SK-MEL-5 (cell line): ENCODE measurements around the gene POLR1A. TPM values are rescaled to one million over a fixed set of nuclear protein-coding genes. Genes with fewer than 3 reads are reported as not detected.
A peak's percentile ranks its signal among the peaks of the same experiment; 100 is the strongest.

Experiments
- DNase-seq: peaks from one replicate; pipeline ENCODE4 v3.0.0-alpha.2; 2016; ENCODE audit warnings: low read depth, low spot score
- in situ Hi-C: cut with HindIII; loops from 2 replicates; pipeline ENCODE4 v1.10.0; 2016; ENCODE audit warnings: low sequenced_read_pairs, high pct_unique_total_duplicates, low pct_unique_long_range_greater_than_20kb
- total RNA-seq: library from RNA; depleted of rRNA; stranded (reverse); fragments of >200 nt; shearing (Covaris generic); gene quantifications from 2 replicates; pipeline ENCODE4 v1.2.3, GENCODE V29; 2014

POLR1A gene
- total RNA-seq, 1 experiment from 2014 or later: 26.3 TPM

- in situ Hi-C loops: no loop called here
Measured at GRCh38 chr2:86048888-86049287, 56.8 kb downstream of the POLR1A start.

GRCh38 chr2:86048383-86048701 lies 57.3 kb downstream of the POLR1A start:
- in situ Hi-C loops: no loop called here
- no peak for DNase-seq

More at GRCh38 chr2:86048888-86049287, 56.8 kb downstream of the POLR1A start:
- DNase-seq: no peak

DNA sequence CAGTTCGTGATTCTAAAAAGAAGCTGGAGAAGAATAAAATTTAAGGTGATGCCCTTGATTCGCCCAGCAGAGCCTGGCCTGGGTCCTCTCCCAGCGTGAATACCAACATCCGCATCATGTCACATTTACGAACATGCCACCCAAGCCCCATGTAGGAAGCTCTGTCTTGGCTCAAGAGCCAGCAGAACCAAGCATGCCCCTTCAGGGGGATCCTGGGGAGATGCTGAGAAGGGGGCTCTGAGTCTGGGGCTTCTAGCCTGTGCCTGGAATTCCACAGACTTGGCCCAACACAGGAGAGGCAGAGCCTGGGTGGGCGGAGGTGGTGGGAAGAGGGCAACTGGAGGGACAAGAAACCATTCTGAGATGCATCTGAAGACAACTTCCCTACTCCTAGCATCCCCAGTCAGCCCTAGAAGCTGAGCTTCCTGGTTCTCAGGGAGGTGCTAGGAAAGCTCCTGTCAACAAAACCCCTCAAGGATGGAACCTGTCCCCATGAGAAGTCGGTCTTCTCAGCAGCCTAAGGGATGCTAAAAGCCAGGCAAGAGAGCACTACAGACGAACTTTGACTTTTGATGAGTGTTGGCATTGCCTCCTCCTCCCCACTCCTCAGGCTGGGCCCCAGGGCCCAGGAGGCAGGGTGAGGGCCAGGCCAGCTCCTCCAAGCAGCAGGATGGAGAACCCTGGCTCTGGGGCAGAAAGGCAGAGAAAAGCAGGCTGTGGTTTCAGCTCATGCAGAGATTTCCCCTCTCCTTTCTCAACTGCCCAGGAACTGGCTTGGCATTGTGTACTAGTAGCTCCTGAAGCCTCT lies 57.9 kb downstream of the POLR1A start:
- DNase-seq: no peak
- in situ Hi-C loops: no loop called here

DNA sequence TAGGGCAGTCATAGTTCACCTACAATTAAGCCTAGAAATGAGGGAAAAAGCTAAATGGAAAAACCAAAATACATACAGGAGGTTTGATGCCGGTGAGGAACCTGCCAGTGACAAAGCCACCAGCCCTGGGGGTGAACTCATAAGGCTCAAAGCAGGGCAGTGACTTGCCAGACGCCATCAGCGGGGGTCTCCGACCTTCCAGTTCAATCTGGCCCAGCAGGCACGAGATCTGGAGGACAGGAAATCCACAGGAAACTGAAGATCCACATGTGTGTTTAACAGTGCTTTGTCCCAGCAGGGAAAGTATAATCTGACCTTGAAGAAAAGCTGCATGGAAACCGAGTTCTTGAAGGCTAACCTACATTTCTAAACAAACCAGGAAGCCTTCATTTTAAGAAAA lies 60.1 kb downstream of the POLR1A start:
- no peak for DNase-seq
- in situ Hi-C loops: no loop called here

- no peak for DNase-seq
- in situ Hi-C loops: no loop called here
Measured at GRCh38 chr2:86044614-86045013, 61.1 kb downstream of the POLR1A start.

- in situ Hi-C loops: no loop called here
Measured at GRCh38 chr2:86044045-86044444, 61.6 kb downstream of the POLR1A start.

GRCh38 chr2:86042256-86043168 lies 63.2 kb downstream of the POLR1A start:
- no peak for DNase-seq
- in situ Hi-C loops: no loop called here

More at GRCh38 chr2:86044045-86044444, 61.6 kb downstream of the POLR1A start:
- DNase-seq: no peak

DNA sequence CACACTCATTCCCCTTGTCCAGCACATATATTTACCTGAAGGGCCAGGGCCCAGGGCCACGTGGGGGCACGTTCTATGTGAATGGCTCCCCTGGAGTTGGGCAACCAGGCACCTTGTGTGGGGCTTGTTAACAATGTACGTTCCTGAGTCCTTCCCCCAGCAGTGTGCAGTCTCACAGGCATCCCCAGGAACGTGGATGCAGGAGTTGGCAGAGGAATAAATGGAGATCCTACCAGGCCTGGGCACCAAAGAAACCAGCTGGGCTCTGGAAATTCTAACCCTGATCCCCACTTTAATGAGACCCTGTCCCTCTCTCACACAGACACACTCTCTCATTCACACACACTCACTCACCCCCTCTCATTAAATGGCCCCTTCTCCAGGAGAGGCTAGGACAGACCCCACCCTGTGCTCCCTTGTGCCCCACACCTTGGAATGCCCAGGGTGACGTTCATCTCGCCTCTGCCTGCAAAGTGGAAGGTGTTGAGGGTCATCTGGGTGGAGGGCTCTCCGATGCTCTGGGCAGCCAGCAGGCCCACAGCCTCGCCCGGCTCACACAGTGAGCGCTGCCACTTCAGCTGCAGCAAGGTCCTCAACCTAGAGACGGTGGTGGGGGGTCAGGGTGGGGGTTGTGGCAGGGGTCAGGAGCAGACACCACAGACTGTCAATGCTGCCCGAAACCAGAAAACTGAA lies 65.6 kb downstream of the POLR1A start:
- DNase-seq: no peak
- in situ Hi-C loops: no loop called here

DNA sequence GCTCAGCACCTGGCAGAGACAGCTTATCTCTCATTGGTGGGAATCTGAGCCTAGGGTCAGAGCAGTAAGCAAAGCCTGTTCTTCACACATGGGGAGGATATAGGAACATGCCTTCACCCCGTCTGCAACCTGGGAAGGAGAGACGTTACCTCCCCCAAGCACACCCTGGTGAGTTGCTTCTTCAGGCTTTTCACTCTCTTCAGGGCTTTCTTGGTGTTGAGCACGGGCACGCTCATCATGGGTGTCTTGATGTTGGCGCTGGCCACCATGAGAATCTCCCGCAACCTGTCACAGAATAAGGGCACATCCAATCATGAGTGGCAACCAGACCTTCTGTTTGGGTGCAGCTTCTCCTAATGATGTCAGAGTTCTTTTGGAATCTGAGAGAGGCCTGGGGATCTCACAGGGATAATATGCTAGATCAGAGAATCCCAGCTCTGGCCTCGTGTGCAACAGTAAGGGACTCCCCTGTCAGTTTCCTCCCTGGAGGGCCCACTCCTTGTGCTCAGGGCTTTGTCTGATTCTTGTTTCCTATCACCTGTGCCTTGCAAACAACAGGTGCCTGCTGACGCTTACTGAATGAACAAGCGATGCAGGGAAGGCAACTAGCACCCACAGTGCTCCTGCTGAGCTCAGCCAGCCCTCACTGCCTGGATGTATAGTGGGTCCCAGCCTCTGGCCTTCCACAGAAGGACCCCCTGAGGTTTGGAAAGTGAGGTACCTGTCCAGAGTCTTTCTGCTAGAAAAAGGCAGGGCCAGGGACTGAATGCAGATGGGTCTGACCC lies 66.3 kb downstream of the POLR1A start:
- no peak for DNase-seq
- in situ Hi-C loops: no loop called here

- in situ Hi-C loops: no loop called here
- peak; percentile 25 for DNase-seq
Measured at GRCh38 chr2:86038291-86039081, 67.2 kb downstream of the POLR1A start.

GRCh38 chr2:86037795-86038192 lies 67.9 kb downstream of the POLR1A start:
- DNase-seq: no peak
- in situ Hi-C loops: no loop called here

DNA sequence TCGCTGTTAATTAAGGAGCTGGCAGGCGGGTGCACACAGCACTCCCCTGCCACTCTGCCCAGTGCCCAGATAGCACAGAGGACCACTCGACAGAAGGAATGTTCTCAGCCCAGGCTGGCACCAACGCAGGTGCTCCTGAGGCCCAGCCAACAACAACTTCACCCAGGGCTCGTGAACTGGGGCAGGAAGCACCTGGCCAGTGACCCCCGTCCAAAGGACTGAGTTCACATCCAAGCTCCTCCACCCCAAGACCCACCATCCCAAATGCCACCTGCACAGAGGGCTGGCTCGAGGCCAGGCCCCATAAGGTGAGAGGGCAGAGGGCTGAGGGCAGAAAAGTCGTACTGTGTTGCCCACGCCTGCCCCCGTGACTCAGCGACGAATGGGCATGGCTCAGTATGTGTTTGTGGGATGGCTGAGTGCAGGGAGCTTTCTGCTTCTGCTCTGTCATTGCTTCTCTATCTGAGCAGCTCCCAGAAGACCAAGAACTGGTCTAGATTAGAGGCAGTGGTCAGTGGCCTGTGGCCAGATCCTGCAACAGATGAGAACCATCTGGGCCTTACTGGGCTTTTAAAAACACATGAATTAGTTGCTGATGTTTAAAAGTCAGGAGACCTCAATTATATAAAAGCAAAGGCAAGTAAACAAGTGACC lies 68.4 kb downstream of the POLR1A start:
- DNase-seq: no peak
- in situ Hi-C loops: no loop called here

- DNase-seq: no peak
- in situ Hi-C loops: no loop called here
Measured at GRCh38 chr2:86036669-86037138, 69.0 kb downstream of the POLR1A start.

DNA sequence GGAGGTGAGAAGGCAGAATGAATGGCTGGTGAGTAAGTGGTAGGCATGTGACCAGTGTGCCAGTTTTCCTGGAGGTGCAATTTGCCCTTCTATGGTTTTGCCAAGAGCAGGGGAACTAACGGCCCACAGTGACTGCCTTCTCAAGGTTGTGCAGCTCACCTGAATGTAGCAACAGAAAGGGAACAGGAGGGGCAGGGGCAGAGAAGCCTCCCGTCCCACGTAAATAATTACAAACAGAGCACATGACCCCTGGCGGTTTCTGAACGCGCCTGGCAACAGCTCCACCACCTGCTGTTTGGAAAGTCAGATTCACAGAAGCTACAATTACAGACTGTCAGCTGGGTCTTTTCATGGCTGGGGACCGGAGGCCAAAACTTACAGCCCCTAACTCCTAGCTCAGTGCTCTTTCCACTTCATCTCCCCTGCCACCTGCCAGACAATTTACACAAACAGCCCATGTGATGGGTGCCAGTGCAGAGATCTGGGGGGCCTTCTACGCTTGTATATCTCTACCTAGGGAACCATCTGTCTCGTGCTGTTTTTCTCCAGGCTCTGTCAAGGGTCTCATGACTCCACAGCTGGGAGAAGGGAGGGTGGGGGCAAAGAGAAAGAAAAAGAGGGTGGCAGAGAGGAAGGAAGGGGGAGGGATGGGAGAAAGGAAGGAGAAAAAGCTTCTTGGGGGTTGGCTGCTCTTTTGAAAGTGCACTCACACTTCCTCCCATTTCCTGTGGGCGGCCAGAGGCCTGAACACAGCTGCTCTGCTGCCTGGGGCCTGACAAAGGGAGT lies 69.6 kb downstream of the POLR1A start:
- in situ Hi-C loops: no loop called here
- DNase-seq: peak; percentile 97

GRCh38 chr2:86035376-86035882 lies 70.3 kb downstream of the POLR1A start:
- no peak for DNase-seq
- in situ Hi-C loops: no loop called here
